ENCODE data around the gene TUG1. TPM values are rescaled to one million over a fixed set of nuclear protein-coding genes. Genes with fewer than 3 reads are reported as not detected.

Gene TUG1
- total and polyA plus RNA-seq, 5 experiments from 2014 or later, result 19.0 to 170 (median 27.2) TPM

- ATAC-seq, result peak; percentile 41 to 47
Measured at GRCh38 chr22:30947816-30948454, 21.1 kb upstream of the TUG1 start.

GRCh38 chr22:30948930-30949342 is 20.1 kb upstream of the TUG1 start:
- Mint-ChIP-seq H3K36me3 (peaks cover 14 to 52% (median 51%) of the 10 kb centered on the region in 3 donors), H3K9me3 (no peaks in the 10 kb centered on the region), H3K4me1 (peaks cover 50 to 64% (median 56%) of the 10 kb centered on the region in 4 donors), H3K27ac (peak overlapping the region in 7 of 10 donors; percentile 26 to 83 (median 65)), H3K27me3 (no peaks in the 10 kb centered on the region), H3K4me3 (no peak overlapping the region)
- POLR2A ChIA-PET, result interaction anchor here (1.0 to 4.0 kb wide), 3 partner anchors 8 to 270 kb away, joined by 3 to 36 read pairs (median 13); partner anchors contain the start of genes MORC2 and TUG1
- ATAC-seq (no peak), DNase-seq (no peak)

More at GRCh38 chr22:30947816-30948454, 21.1 kb upstream of the TUG1 start:
- Mint-ChIP-seq H3K9me3 (no peaks in the 10 kb centered on the region), H3K4me3 (no peak overlapping the region), H3K4me1 (peaks cover 48 to 66% (median 60%) of the 10 kb centered on the region in 4 donors), H3K27ac (no peak overlapping the region), H3K27me3 (no peaks in the 10 kb centered on the region), H3K36me3 (peaks cover 14 to 53% (median 46%) of the 10 kb centered on the region in 3 donors)
- POLR2A ChIA-PET, result interaction anchor here (0.6 to 4.0 kb wide), 4 partner anchors 7 to 344 kb away, joined by 3 to 36 read pairs (median 20); partner anchors contain the start of genes MORC2, PIK3IP1 and TUG1
- DNase-seq, result peak in 3 of 10 donors; percentile 49 to 64 (median 61)

- POLR2A ChIA-PET, result interaction anchor here (0.6 to 4.0 kb wide), 6 partner anchors 9 to 449 kb away, joined by 3 to 36 read pairs (median 4); partner anchors contain the start of genes MORC2 and TUG1
- H3K27ac Mint-ChIP-seq, result peak overlapping the region in 3 of 10 donors; percentile 1 to 43 (median 27)
- peaks cover 9 to 43% (median 39%) of the 10 kb centered on the region in 3 donors for H3K36me3 Mint-ChIP-seq
- no peaks in the 10 kb centered on the region for H3K27me3 Mint-ChIP-seq
- ATAC-seq, result no peak
- H3K9me3 Mint-ChIP-seq, result no peaks in the 10 kb centered on the region
- no peak for DNase-seq
- no peak overlapping the region for H3K4me3 Mint-ChIP-seq
- H3K4me1 Mint-ChIP-seq, result peaks cover 44 to 64% (median 53%) of the 10 kb centered on the region in 4 donors
Measured at GRCh38 chr22:30949934-30950660, 19.0 kb upstream of the TUG1 start.

- H3K4me3 Mint-ChIP-seq, result peak overlapping the region in 1 of 10 donors; percentile 11
- POLR2A ChIA-PET, result interaction anchor here (0.9 to 4.8 kb wide), 3 partner anchors 10 to 143 kb away, joined by 3 to 53 read pairs (median 3); partner anchors contain the start of genes MORC2 and TUG1
- H3K9me3 Mint-ChIP-seq, result no peaks in the 10 kb centered on the region
- DNase-seq (no peak), ATAC-seq (no peak)
- peak overlapping the region in 7 of 10 donors; percentile 3 to 78 (median 61) for H3K27ac Mint-ChIP-seq
- no peaks in the 10 kb centered on the region for H3K27me3 Mint-ChIP-seq
- H3K4me1 Mint-ChIP-seq, result peaks cover 44 to 75% (median 67%) of the 10 kb centered on the region in 4 donors
- peaks cover 0 to 28% (median 22%) of the 10 kb centered on the region in 3 donors for H3K36me3 Mint-ChIP-seq
Measured at GRCh38 chr22:30953206-30953605, 15.9 kb upstream of the TUG1 start.

GRCh38 chr22:30955153-30955552 is 13.9 kb upstream of the TUG1 start:
- DNase-seq (peak in 2 of 10 donors; percentile 33 to 41), ATAC-seq (peak; percentile 53 to 65)
- no peaks in the 10 kb centered on the region for H3K27me3 Mint-ChIP-seq
- no peaks in the 10 kb centered on the region for H3K9me3 Mint-ChIP-seq
- peak overlapping the region; percentile 85 to 95 (median 93) for H3K27ac Mint-ChIP-seq
- H3K36me3 Mint-ChIP-seq, result peaks cover 0 to 22% (median 6%) of the 10 kb centered on the region in 3 donors
- H3K4me3 Mint-ChIP-seq, result peak overlapping the region; percentile 11 to 85 (median 75)
- POLR2A ChIA-PET, result interaction anchor here (0.6 to 4.8 kb wide), 7 partner anchors 9 to 205 kb away, joined by 3 to 53 read pairs (median 6); partner anchors contain the start of genes MORC2, RNF185 and TUG1
- H3K4me1 Mint-ChIP-seq, result peaks cover 40 to 86% (median 75%) of the 10 kb centered on the region in 4 donors

GRCh38 chr22:30964858-30965257 is 4.2 kb upstream of the TUG1 start:
- Mint-ChIP-seq H3K9me3 (peaks cover 0 to 58% (median 11%) of the 10 kb centered on the region in 9 donors), H3K36me3 (peaks cover 5 to 44% (median 20%) of the 10 kb centered on the region in 3 donors), H3K4me3 (no peak overlapping the region), H3K4me1 (peaks cover 3 to 35% (median 21%) of the 10 kb centered on the region in 4 donors), H3K27me3 (no peaks in the 10 kb centered on the region), H3K27ac (peak overlapping the region in 1 of 10 donors; percentile 27)
- DNase-seq, result no peak
- POLR2A ChIA-PET, result interaction anchor here (0.6 to 7.2 kb wide), 2 partner anchors 10 to 70 kb away, joined by 5 to 53 read pairs; no protein-coding TSS in a partner anchor
- no peak for ATAC-seq

GRCh38 chr22:30968015-30968923 is 796 bp upstream of the TUG1 start, which contains the start of gene MORC2:
Gene MORC2 (minus strand): TSS chr22:30968774. CDS start chr22:30967889, 885 bp downstream.
- peaks cover 0 to 87% (median 24%) of the 10 kb centered on the region in 9 donors for H3K9me3 Mint-ChIP-seq
- peaks cover 32 to 71% (median 38%) of the 10 kb centered on the region in 3 donors for H3K36me3 Mint-ChIP-seq

GRCh38 chr22:30969532-30970355 is 679 bp downstream of the TUG1 start:
- H3K4me3 Mint-ChIP-seq, result peak overlapping the region; percentile 81 to 96 (median 90)
- H3K4me1 Mint-ChIP-seq, result peaks cover 13 to 60% (median 39%) of the 10 kb centered on the region in 4 donors
- peaks cover 0 to 92% (median 34%) of the 10 kb centered on the region in 9 donors for H3K9me3 Mint-ChIP-seq
- peak overlapping the region; percentile 80 to 98 (median 96) for H3K27ac Mint-ChIP-seq
- peak in 1 of 10 donors; percentile 28 for DNase-seq
- peaks cover 43 to 77% (median 48%) of the 10 kb centered on the region in 3 donors for H3K36me3 Mint-ChIP-seq
- POLR2A ChIA-PET, result interaction anchor here (0.6 to 7.2 kb wide), 22 partner anchors 10 to 783 kb away, joined by 3 to 86 read pairs (median 6); partner anchors contain the start of genes DEPDC5, PATZ1, PES1 and PIK3IP1
- ATAC-seq, result peak in 1 of 2 donors; percentile 2
- no peaks in the 10 kb centered on the region for H3K27me3 Mint-ChIP-seq

More at GRCh38 chr22:30968015-30968923, 796 bp upstream of the TUG1 start, which contains the start of gene MORC2:
- H3K27ac Mint-ChIP-seq, result peak within 1 kb of the TSS; percentile 93 to 98 (median 97)
- ATAC-seq (no peak), DNase-seq (peak in 1 of 10 donors; percentile 5)
- no peaks in the 10 kb centered on the region for H3K27me3 Mint-ChIP-seq
- POLR2A ChIA-PET, result interaction anchor here (1.0 to 7.2 kb wide), 21 partner anchors 10 to 785 kb away, joined by 3 to 86 read pairs (median 6); partner anchors contain the start of genes CCDC157, DEPDC5, PIK3IP1 and RNF185
- H3K4me3 Mint-ChIP-seq, result peak within 1 kb of the TSS; percentile 89 to 97 (median 93)
- peaks cover 13 to 63% (median 42%) of the 10 kb centered on the region in 4 donors for H3K4me1 Mint-ChIP-seq

- POLR2A ChIA-PET, result interaction anchor here (1.3 to 7.2 kb wide), 12 partner anchors 9 to 321 kb away, joined by 5 to 86 read pairs (median 38); partner anchors contain the start of genes PIK3IP1, RNF185, SELENOM and SMTN
- ATAC-seq (no peak), DNase-seq (no peak)
- H3K4me3 Mint-ChIP-seq, result peak overlapping the region; percentile 81 to 96 (median 88)
- peaks cover 13 to 55% (median 39%) of the 10 kb centered on the region in 4 donors for H3K4me1 Mint-ChIP-seq
- no peaks in the 10 kb centered on the region for H3K27me3 Mint-ChIP-seq
- H3K9me3 Mint-ChIP-seq, result peaks cover 0 to 92% (median 32%) of the 10 kb centered on the region in 9 donors
- H3K27ac Mint-ChIP-seq, result peak overlapping the region; percentile 78 to 97 (median 86)
- peaks cover 47 to 77% (median 49%) of the 10 kb centered on the region in 3 donors for H3K36me3 Mint-ChIP-seq
Measured at GRCh38 chr22:30970356-30970746, 1.3 kb downstream of the TUG1 start.

- H3K9me3 Mint-ChIP-seq, result peaks cover 9 to 96% (median 62%) of the 10 kb centered on the region in 9 donors
- no peaks in the 10 kb centered on the region for H3K27me3 Mint-ChIP-seq
- POLR2A ChIA-PET, result interaction anchor here (0.7 to 6.1 kb wide), 3 partner anchors 9 to 57 kb away, joined by 3 to 45 read pairs (median 3); partner anchors contain the start of genes MORC2 and TUG1
- peaks cover 18 to 75% (median 48%) of the 10 kb centered on the region in 3 donors for H3K36me3 Mint-ChIP-seq
- no peak for DNase-seq
- H3K4me1 Mint-ChIP-seq, result peaks cover 0 to 10% (median 3%) of the 10 kb centered on the region in 4 donors
- H3K4me3 Mint-ChIP-seq, result no peak overlapping the region
- ATAC-seq, result no peak
- no peak overlapping the region for H3K27ac Mint-ChIP-seq
Measured at GRCh38 chr22:30978304-30978962, 9.4 kb downstream of the TUG1 start.

Data from naive thymus-derived CD8-positive, alpha-beta T cell (primary cell).